RWPE2 (cell line): ENCODE results near the gene NELFB.
A peak's percentile ranks its signal among the peaks of the same experiment; 100 is the strongest.

Experiments
- ATAC-seq: fragments of 200-7000 bp; cut with Tn5 transposase; 3 replicates; pipeline ENCODE4 v1.9.1; 2021; ENCODE audit warnings: low read depth
- DNase-seq: peaks from one replicate; pipeline ENCODE4 v3.0.0-alpha.2; 2020; ENCODE audit warnings: low spot score
- H3K27ac ChIP-seq: fragments of 450-650 bp; 2 replicates; pipeline ENCODE4 v1.5.1; 2017; ENCODE audit warnings: mild to moderate bottlenecking; ENCODE audit not compliant: poor library complexity, severe bottlenecking
- H3K27me3 ChIP-seq: fragments of 250-450 bp; sonication (Bioruptor Pico); 2 replicates; pipeline ENCODE4 v1.5.1; 2021; ENCODE audit warnings: mild to moderate bottlenecking, moderate library complexity; ENCODE audit not compliant: insufficient read depth, poor library complexity, severe bottlenecking
- H3K36me3 ChIP-seq: fragments of 250-450 bp; sonication (Bioruptor Pico); 2 replicates; pipeline ENCODE4 v1.5.1; 2020; ENCODE audit warnings: low read depth, mild to moderate bottlenecking, moderate library complexity
- H3K4me1 ChIP-seq: fragments of 250-450 bp; sonication (Bioruptor Pico); 2 replicates; pipeline ENCODE4 v1.5.1; 2021; ENCODE audit warnings: mild to moderate bottlenecking, moderate library complexity; ENCODE audit not compliant: insufficient read depth, poor library complexity, severe bottlenecking
- H3K4me3 ChIP-seq: fragments of 250-450 bp; sonication (Bioruptor Pico); 2 replicates; pipeline ENCODE4 v1.5.1; 2021; ENCODE audit warnings: mild to moderate bottlenecking, moderate library complexity; ENCODE audit not compliant: severe bottlenecking
- H3K9me3 ChIP-seq: fragments of 250-450 bp; sonication (Bioruptor Pico); 2 replicates; pipeline ENCODE4 v1.5.1; 2021; ENCODE audit warnings: mild to moderate bottlenecking, moderate library complexity; ENCODE audit not compliant: severe bottlenecking
- CTCF ChIP-seq: fragments of 450-650 bp; IDR thresholded peaks from one replicate; pipeline ENCODE4 v1.5.1; 2017; ENCODE audit warnings: mild to moderate bottlenecking, moderate library complexity; ENCODE audit not compliant: poor library complexity, severe bottlenecking

NELFB gene

GRCh38 chr9:137313956-137314560 is 58.9 kb downstream of the NELFB start:
- no peak overlapping the region for H3K27ac ChIP-seq
- no peak for TF ChIP-seq CTCF
- no peaks in the 10 kb centered on the region for H3K9me3 ChIP-seq
- H3K27me3 ChIP-seq: peaks cover 4% of the 10 kb centered on the region
- DNase-seq (peak; percentile 49), ATAC-seq (no peak)
- peaks cover 18% of the 10 kb centered on the region for H3K4me1 ChIP-seq
- H3K36me3 ChIP-seq: no peaks in the 10 kb centered on the region
- no peak overlapping the region for H3K4me3 ChIP-seq

- H3K9me3 ChIP-seq: no peaks in the 10 kb centered on the region
- H3K4me1 ChIP-seq: peaks cover 18% of the 10 kb centered on the region
- no peak overlapping the region for H3K4me3 ChIP-seq
- no peak for ATAC-seq
- DNase-seq: peak; percentile 59
- no peak for TF ChIP-seq CTCF
- peaks cover 4% of the 10 kb centered on the region for H3K27me3 ChIP-seq
- no peaks in the 10 kb centered on the region for H3K36me3 ChIP-seq
- no peak overlapping the region for H3K27ac ChIP-seq
These were observed 59.7 kb downstream of the NELFB start for GRCh38 chr9:137314561-137315560.

GRCh38 chr9:137315581-137316011 is 60.5 kb downstream of the NELFB start:
- H3K4me1 ChIP-seq: peaks cover 12% of the 10 kb centered on the region
- H3K9me3 ChIP-seq: no peaks in the 10 kb centered on the region
- DNase-seq (no peak), ATAC-seq (no peak)
- no peak overlapping the region for H3K4me3 ChIP-seq
- H3K27ac ChIP-seq: no peak overlapping the region
- H3K36me3 ChIP-seq: no peaks in the 10 kb centered on the region
- TF ChIP-seq CTCF: no peak
- peaks cover 4% of the 10 kb centered on the region for H3K27me3 ChIP-seq

- no peak for DNase-seq
- H3K4me3 ChIP-seq: peak overlapping the region; percentile 23
- H3K27ac ChIP-seq: no peak overlapping the region
- H3K36me3 ChIP-seq: no peaks in the 10 kb centered on the region
- peaks cover 5% of the 10 kb centered on the region for H3K4me1 ChIP-seq
- TF ChIP-seq CTCF: no peak
- no peak for ATAC-seq
- H3K9me3 ChIP-seq: no peaks in the 10 kb centered on the region
- peaks cover 4% of the 10 kb centered on the region for H3K27me3 ChIP-seq
These were observed 61.2 kb downstream of the NELFB start for GRCh38 chr9:137316012-137316981.
